ENCODE data around the gene LILRB5.
"Not testable (repeated sequence)": the region's sequence is repeated elsewhere in the genome, so short reads cannot be mapped to it uniquely, and the experiment has no call there.

GRCh38 chr19:54214734-54215133 lies 42.3 kb downstream of the LILRB5 start:
- TF ChIP-seq CTCF (conservative IDR thresholded peaks at IDR 0.05; ENCODE audit: low read depth, low read length); EZH2 (IDR thresholded peaks at IDR 0.05; ENCODE audit: low read length, unreplicated experiment): not testable (repeated sequence)
